ENCODE results near the gene ZBTB7B. TPM values are rescaled to one million over a fixed set of nuclear protein-coding genes. Genes with fewer than 3 reads are reported as not detected.

ZBTB7B gene
- total RNA-seq, 2 experiments from 2014 or later = 22.8 to 25.1 TPM

GRCh38 chr1:155051777-155052398, 49.3 kb downstream of the ZBTB7B start:
- no peak for TF ChIP-seq CTCF (IDR thresholded peaks at IDR 0.05)
- H3K27ac ChIP-seq (ENCODE audit: low read depth in 1 of 2, low read length in 2 of 2) = peak overlapping the region in 1 of 2 donors; percentile 48

GRCh38 chr1:155052439-155053395, 50.1 kb downstream of the ZBTB7B start:
- Histone ChIP-seq H3K4me3 (ENCODE audit: low read length) (peak overlapping the region; percentile 87), H3K27me3 (ENCODE audit: control insufficient read depth in 1 of 2, insufficient read depth in 2 of 2, low read length in 2 of 2) (no peaks in the 10 kb centered on the region), H3K27ac (ENCODE audit: low read depth in 1 of 2, low read length in 2 of 2) (peak overlapping the region in 1 of 2 donors; percentile 5), H3K4me1 (ENCODE audit: insufficient read depth, low read length) (peaks cover 33% of the 10 kb centered on the region), H3K36me3 (ENCODE audit: insufficient read depth, low read length) (peaks cover 14% of the 10 kb centered on the region), H3K9me3 (ENCODE audit: control insufficient read depth in 1 of 2, insufficient read depth in 1 of 2, low read length in 2 of 2) (no peaks in the 10 kb centered on the region)
- ChIA-PET POLR2A (interaction anchor here (0.5 to 2.4 kb wide), 4 partner anchors 9 to 162 kb away, joined by 3 to 10 read pairs (median 6); partner anchors contain the start of genes EFNA4 and FLAD1), CTCF (interaction anchor here (0.6 to 3.6 kb wide), 9 partner anchors 9 to 585 kb away, joined by 3 to 29 read pairs (median 4); partner anchors contain the start of gene PYGO2)
- H3K4me3 Mint-ChIP-seq = peak overlapping the region; percentile 87
- H3K27ac Mint-ChIP-seq = peak overlapping the region; percentile 53
- intact Hi-C loops (cut with DNase I, micrococcal nuclease) = no loop called here
- no peaks in the 10 kb centered on the region for H3K36me3 Mint-ChIP-seq (ENCODE audit: low read depth)
- peak; percentile 23 for TF ChIP-seq CTCF (IDR thresholded peaks at IDR 0.05)
- no peaks in the 10 kb centered on the region for H3K9me3 Mint-ChIP-seq
- peaks cover 26% of the 10 kb centered on the region for H3K4me1 Mint-ChIP-seq (ENCODE audit: low read depth)
- peak; percentile 25 for ATAC-seq (ENCODE audit: poor library complexity)
- H3K27me3 Mint-ChIP-seq = no peaks in the 10 kb centered on the region
- peak in 6 of 14 experiments; percentile 16 to 64 (median 31) for DNase-seq

More at GRCh38 chr1:155051777-155052398, 49.3 kb downstream of the ZBTB7B start:
- ChIA-PET POLR2A (interaction anchor here (0.8 to 2.4 kb wide), 9 partner anchors 10 to 121 kb away, joined by 3 to 10 read pairs (median 5); partner anchors contain the start of genes CKS1B, EFNA4, FLAD1 and KRTCAP2), CTCF (interaction anchor here (1.1 to 3.6 kb wide), 9 partner anchors 9 to 53 kb away, joined by 3 to 29 read pairs (median 5); no protein-coding TSS in a partner anchor)
- ATAC-seq (ENCODE audit: poor library complexity) (peak; percentile 39), DNase-seq (peak in 11 of 14 experiments; percentile 27 to 76 (median 44))
- no peaks in the 10 kb centered on the region for H3K36me3 Mint-ChIP-seq (ENCODE audit: low read depth)
- peak overlapping the region; percentile 53 for H3K27ac Mint-ChIP-seq
- no peaks in the 10 kb centered on the region for H3K27me3 Mint-ChIP-seq
- H3K4me3 ChIP-seq (ENCODE audit: low read length) = peak overlapping the region; percentile 87
- no peaks in the 10 kb centered on the region for H3K27me3 ChIP-seq (ENCODE audit: control insufficient read depth in 1 of 2, insufficient read depth in 2 of 2, low read length in 2 of 2)
- peak overlapping the region; percentile 87 for H3K4me3 Mint-ChIP-seq
- H3K9me3 ChIP-seq (ENCODE audit: control insufficient read depth in 1 of 2, insufficient read depth in 1 of 2, low read length in 2 of 2) = no peaks in the 10 kb centered on the region
- peaks cover 26% of the 10 kb centered on the region for H3K4me1 Mint-ChIP-seq (ENCODE audit: low read depth)
- no peaks in the 10 kb centered on the region for H3K9me3 Mint-ChIP-seq
- H3K36me3 ChIP-seq (ENCODE audit: insufficient read depth, low read length) = peaks cover 9% of the 10 kb centered on the region
- H3K4me1 ChIP-seq (ENCODE audit: insufficient read depth, low read length) = peaks cover 33% of the 10 kb centered on the region
- intact Hi-C loops (cut with DNase I, micrococcal nuclease) = no loop called here

GRCh38 chr1:155053531-155054105, 51.0 kb downstream of the ZBTB7B start:
- intact Hi-C loops (cut with DNase I, micrococcal nuclease) = no loop called here
- DNase-seq (no peak), ATAC-seq (ENCODE audit: poor library complexity) (no peak)
- H3K36me3 Mint-ChIP-seq (ENCODE audit: low read depth) = no peaks in the 10 kb centered on the region
- Histone ChIP-seq H3K27me3 (ENCODE audit: control insufficient read depth in 1 of 2, insufficient read depth in 2 of 2, low read length in 2 of 2) (no peaks in the 10 kb centered on the region), H3K4me3 (ENCODE audit: low read length) (no peak overlapping the region), H3K4me1 (ENCODE audit: insufficient read depth, low read length) (peaks cover 33% of the 10 kb centered on the region), H3K36me3 (ENCODE audit: insufficient read depth, low read length) (peaks cover 23% of the 10 kb centered on the region), H3K9me3 (ENCODE audit: control insufficient read depth in 1 of 2, insufficient read depth in 1 of 2, low read length in 2 of 2) (no peaks in the 10 kb centered on the region), H3K27ac (ENCODE audit: low read depth in 1 of 2, low read length in 2 of 2) (no peak overlapping the region)
- peak overlapping the region; percentile 74 for H3K4me3 Mint-ChIP-seq
- CTCF ChIA-PET = interaction anchor here (0.6 to 3.6 kb wide), 7 partner anchors 8 to 92 kb away, joined by 3 to 29 read pairs (median 5); partner anchors contain the start of gene PYGO2
- no peak overlapping the region for H3K27ac Mint-ChIP-seq
- peaks cover 26% of the 10 kb centered on the region for H3K4me1 Mint-ChIP-seq (ENCODE audit: low read depth)
- POLR2A ChIA-PET = interaction anchor here (0.5 to 1.4 kb wide), 2 partner anchors 10 to 140 kb away, joined by 3 to 4 read pairs; partner anchors contain the start of gene EFNA4
- H3K27me3 Mint-ChIP-seq = no peaks in the 10 kb centered on the region
- TF ChIP-seq CTCF (IDR thresholded peaks at IDR 0.05) = no peak
- H3K9me3 Mint-ChIP-seq = no peaks in the 10 kb centered on the region

Data from CD4-positive, alpha-beta T cell (primary cell).